Subcutaneous adipose tissue (tissue), 4 donors: ENCODE measurements around the gene SRRM2. TPM values are rescaled to one million over a fixed set of nuclear protein-coding genes. Genes with fewer than 3 reads are reported as not detected.

Experiments used
- total RNA-seq, 4 donors: library from RNA; depleted of rRNA; stranded (reverse); fragments of >200 nt; gene quantifications; one replicate each; pipeline ENCODE4 v1.1.0, GENCODE V29; 2016
- TF ChIP-seq, protein P1 (sequence below): fragments of 450-650 bp; IDR thresholded peaks from one replicate; pipeline ENCODE4 v1.5.1; 2016; ENCODE audit warnings: low read depth, mild to moderate bottlenecking, control low read depth, antibody characterized with exemption, moderate library complexity

The SRRM2 gene
- total RNA-seq, 4 donors from 2014 or later = 245 to 552 (median 404) TPM

DNA sequence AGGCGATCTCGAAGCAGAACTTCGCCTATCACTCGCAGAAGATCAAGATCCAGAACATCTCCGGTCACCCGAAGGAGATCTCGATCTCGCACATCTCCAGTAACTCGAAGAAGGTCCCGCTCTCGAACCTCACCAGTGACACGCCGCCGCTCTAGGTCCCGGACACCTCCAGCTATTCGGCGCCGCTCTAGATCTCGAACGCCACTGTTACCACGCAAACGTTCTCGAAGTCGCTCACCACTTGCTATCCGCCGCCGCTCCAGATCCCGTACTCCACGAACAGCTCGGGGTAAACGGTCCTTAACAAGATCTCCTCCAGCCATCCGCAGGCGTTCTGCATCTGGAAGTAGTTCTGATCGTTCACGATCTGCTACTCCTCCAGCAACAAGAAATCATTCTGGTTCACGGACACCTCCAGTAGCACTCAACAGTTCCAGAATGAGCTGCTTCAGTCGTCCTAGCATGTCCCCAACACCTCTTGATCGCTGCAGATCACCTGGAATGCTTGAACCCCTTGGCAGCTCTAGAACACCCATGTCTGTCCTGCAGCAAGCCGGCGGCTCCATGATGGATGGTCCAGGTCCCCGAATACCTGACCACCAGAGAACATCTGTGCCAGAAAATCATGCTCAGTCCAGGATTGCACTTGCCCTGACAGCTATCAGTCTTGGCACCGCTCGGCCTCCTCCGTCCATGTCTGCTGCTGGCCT lies 14.1 kb downstream of the SRRM2 start:
- TF ChIP-seq, protein P1, sequence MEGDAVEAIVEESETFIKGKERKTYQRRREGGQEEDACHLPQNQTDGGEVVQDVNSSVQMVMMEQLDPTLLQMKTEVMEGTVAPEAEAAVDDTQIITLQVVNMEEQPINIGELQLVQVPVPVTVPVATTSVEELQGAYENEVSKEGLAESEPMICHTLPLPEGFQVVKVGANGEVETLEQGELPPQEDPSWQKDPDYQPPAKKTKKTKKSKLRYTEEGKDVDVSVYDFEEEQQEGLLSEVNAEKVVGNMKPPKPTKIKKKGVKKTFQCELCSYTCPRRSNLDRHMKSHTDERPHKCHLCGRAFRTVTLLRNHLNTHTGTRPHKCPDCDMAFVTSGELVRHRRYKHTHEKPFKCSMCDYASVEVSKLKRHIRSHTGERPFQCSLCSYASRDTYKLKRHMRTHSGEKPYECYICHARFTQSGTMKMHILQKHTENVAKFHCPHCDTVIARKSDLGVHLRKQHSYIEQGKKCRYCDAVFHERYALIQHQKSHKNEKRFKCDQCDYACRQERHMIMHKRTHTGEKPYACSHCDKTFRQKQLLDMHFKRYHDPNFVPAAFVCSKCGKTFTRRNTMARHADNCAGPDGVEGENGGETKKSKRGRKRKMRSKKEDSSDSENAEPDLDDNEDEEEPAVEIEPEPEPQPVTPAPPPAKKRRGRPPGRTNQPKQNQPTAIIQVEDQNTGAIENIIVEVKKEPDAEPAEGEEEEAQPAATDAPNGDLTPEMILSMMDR = no peak

DNA sequence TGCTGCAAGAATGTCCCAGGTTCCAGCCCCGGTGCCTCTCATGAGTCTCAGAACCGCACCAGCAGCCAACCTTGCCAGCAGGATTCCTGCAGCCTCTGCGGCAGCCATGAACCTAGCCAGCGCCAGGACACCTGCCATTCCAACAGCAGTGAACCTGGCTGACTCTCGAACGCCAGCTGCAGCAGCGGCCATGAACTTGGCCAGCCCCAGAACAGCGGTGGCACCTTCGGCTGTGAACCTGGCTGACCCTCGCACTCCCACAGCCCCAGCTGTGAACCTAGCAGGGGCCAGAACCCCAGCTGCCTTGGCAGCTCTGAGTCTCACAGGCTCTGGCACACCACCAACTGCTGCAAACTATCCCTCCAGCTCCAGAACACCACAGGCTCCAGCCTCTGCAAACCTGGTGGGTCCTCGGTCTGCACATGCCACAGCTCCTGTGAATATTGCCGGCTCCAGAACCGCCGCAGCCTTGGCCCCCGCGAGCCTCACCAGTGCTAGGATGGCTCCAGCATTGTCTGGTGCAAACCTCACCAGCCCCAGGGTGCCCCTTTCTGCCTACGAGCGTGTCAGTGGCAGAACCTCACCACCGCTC lies 14.8 kb downstream of the SRRM2 start:
- TF ChIP-seq, protein P1 = no peak

DNA sequence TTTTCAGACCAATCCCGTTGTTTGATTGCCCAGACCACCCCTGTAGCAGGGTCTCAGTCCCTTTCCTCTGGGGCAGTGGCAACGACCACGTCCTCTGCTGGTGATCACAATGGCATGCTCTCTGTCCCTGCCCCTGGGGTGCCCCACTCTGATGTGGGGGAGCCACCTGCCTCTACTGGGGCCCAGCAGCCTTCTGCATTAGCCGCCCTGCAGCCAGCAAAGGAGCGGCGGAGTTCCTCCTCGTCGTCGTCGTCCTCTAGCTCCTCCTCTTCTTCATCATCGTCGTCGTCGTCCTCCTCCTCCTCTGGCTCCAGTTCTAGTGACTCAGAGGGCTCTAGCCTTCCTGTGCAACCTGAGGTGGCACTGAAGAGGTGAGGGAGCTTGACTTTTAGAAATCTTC lies 15.5 kb downstream of the SRRM2 start:
- TF ChIP-seq, protein P1 = no peak

DNA sequence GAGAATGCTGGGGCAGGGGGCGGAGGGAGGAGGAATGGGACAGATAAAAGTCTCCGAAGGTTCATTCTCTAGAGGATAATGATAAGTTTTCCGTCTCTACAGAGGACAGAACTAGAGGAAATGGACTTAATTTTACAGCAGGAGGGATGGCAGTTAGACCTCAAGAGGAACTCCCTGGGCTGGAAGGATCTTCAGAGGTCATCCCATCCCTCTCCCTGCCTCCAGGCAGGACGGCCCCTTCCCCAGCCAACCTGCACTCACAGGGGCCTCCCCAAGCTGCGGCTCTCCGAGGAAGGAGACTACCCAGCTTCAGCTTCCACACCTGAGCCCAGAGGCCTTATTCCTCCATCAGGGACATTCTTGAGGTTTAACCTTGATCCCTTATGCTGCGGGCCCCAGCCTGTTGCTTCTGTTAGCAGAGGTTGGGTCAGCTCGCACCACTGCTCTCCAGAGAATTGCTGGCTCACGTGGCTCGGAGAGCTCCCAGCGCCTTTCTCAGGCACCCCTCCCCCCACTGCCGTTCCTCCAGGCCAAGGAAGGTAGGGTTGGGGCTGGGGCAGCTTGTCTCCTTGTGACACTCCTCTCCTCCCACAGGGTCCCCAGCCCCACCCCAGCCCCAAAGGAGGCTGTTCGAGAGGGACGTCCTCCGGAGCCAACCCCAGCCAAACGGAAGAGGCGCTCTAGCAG lies 16.1 kb downstream of the SRRM2 start:
- TF ChIP-seq, protein P1 = no peak

DNA sequence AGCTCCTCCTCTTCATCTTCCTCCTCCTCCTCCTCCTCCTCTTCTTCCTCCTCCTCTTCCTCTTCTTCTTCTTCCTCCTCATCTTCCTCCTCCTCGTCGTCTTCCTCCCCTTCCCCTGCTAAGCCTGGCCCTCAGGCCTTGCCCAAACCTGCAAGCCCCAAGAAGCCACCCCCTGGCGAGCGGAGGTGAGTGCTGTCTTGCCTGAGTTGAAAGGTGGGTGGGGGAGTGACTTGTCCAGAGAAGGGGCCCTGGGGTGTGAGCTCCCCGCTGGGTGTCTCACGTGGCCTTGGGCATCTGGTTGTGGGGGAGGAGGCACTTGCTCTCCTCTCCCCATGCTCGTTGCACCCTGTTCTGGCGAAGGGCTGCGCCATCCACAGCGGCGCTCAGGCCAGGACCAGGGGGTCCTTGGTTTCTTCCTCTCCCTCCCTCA lies 16.7 kb downstream of the SRRM2 start:
- TF ChIP-seq, protein P1 = no peak

DNA sequence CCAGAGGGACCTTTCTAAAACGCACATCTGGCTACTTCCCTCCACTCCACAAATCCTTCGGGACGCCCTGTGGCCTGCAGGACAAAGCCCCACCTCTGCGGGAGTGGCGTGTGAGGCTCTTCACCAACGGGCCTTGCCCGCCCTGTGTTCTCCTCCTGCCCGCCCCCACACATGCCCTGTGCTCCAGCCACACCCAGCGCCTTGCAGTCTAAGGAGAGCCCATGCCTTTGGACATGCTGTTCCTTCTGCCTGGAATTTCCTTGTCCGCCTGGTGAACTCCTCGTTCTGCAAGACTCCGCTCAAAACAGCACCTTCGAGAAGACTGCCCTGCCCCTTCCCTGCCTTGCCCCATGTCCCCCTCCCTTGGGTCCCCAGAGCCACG lies 17.2 kb downstream of the SRRM2 start:
- TF ChIP-seq, protein P1 = no peak
